ENCODE measurements around the gene NPY.

NPY gene

GRCh38 chr7:24318326-24318725 is 34.3 kb downstream of the NPY start:
- no peak for DNase-seq

GRCh38 chr7:24319209-24319608 is 35.2 kb downstream of the NPY start:
- DNase-seq: no peak

- DNase-seq: no peak
These were observed 40.0 kb downstream of the NPY start for GRCh38 chr7:24323961-24324480.

DNA sequence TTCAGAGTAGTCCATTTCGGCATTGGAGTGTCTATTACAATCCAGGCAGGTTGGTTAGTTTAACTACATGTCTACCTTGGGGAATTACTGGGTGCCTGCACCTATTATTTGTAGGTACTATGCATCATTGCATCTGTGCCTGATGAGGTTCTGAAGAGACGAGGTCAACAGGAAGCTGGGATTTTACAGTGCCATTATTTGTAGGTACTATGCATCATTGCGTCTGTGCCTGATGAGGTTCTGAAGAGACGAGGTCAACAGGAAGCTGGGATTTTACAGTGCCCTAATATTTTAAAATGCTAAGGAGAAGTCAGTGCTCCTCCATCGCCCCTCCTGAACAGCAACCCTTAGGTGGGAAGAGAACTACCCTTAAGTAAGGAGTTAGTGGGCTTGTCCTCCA is 41.7 kb downstream of the NPY start:
- no peak for DNase-seq

GRCh38 chr7:24328050-24328449 is 44.1 kb downstream of the NPY start:
- no peak for DNase-seq

DNA sequence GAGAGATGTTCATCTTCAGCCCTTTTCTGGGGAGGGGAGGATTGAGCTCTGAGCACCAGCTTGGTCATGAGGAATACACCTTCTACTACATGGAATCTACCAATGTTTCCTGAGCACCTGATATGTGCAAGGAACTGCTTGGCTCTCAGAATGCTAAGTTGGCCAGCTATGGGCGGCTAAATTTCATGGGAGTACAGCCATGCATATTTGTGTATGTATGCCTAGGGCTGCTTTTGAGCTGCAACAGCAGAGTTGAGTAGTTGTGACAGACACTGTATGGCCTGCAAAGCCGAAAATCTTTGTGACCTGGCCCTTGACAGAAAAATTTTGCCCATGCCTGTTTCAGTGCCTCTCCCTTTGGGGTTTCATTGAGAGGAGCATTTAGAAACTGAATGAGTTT is 44.9 kb downstream of the NPY start:
- DNase-seq: no peak

- no peak for DNase-seq
These were observed 50.0 kb downstream of the NPY start for GRCh38 chr7:24334012-24334411.

DNA sequence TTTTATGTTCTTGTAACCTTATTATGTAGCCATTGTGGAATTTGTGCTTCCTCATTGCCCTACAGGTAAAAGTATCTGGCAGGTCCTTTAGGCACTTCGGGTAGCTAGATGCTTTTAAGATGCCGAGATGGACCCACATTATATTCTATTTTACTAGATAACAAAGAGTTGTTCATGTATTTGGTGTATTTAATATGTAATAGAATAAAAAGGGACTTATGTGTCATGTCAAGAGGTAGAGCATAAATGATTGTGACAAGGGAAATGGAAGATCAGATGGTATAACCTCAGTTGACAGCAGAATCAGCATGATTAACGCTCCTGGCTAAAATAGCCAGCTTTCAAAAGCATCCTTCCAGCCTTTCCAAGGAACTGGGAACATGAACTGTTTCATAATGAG is 50.6 kb downstream of the NPY start:
- DNase-seq: no peak

- DNase-seq: no peak
These were observed 52.5 kb downstream of the NPY start for GRCh38 chr7:24336461-24336860.

GRCh38 chr7:24337180-24337579 is 53.2 kb downstream of the NPY start:
- DNase-seq: no peak

DNA sequence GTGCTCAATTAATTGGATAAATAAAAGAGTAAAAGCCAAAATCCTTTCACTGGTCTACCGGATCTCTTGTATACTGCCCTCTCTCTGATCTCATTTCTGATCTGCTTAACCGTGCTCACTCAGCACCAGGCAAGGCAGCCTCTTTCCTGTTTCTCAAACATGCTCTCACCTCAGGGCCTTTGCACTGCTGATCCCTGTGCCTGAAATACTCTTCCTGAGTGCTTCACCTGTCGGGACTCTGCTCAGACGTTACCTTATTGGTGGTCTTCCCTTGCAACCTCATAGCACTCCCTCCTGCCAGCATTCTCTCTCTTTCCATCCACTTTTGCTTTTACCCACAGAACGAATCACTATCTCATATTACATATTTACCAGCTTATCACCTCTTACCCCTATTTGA is 55.6 kb downstream of the NPY start:
- no peak for DNase-seq

DNA sequence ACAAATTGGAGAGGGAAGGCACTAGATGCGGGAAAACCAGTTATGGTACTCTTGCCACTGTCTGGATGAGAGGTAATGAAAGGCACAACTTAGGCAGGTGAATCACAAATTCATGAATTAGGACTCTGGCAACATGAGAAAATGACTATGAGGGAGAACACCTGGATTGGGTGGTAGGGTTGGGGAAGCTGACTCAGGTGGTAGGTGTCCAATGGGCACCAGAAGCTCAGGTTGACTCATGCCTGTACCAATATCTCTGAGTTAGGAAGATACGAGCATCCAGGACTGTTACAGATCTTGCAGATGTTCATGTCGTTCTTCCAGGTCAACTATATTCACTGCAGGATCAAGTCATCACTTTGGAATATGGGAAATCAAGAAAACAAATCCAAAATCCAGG is 56.7 kb downstream of the NPY start:
- no peak for DNase-seq
